ENCODE measurements around the gene HS6ST1. TPM values are rescaled to one million over a fixed set of nuclear protein-coding genes. Genes with fewer than 3 reads are reported as not detected.
A peak's percentile ranks its signal among the peaks of the same experiment; 100 is the strongest.

HS6ST1 gene
- total RNA-seq (10 to 100 TPM; 10.3 to 14.3 (median 13.1) TPM), polyA plus RNA-seq (1 to 10 TPM; 1.6 to 4.3 TPM), total RNA-seq (10.9 reads per million, percentile 37 among the genes with 10 or more reads in this experiment)

- H3K27me3 Mint-ChIP-seq = peaks cover 0 to 19% (median 0%) of the 10 kb centered on the region in 5 donors
- ChIA-PET CTCF (no interaction called here), POLR2A (no interaction called here)
- Histone ChIP-seq H3K27me3 (ENCODE audit: control insufficient read depth in 2 of 2, insufficient read depth in 2 of 2, low read length in 2 of 2) (no peaks in the 10 kb centered on the region), H3K9me3 (ENCODE audit: control insufficient read depth in 2 of 3, low read length in 3 of 3) (no peaks in the 10 kb centered on the region), H3K4me1 (ENCODE audit: control insufficient read depth in 2 of 2, insufficient read depth in 2 of 2, low read length in 2 of 2) (peaks cover 15 to 30% of the 10 kb centered on the region in 2 donors), H3K4me3 (ENCODE audit: low read length) (peak within 1 kb of the TSS; percentile 63), H3K27ac (ENCODE audit: low read depth, low read length) (peak within 1 kb of the TSS; percentile 57), H3K36me3 (ENCODE audit: control insufficient read depth in 2 of 3, insufficient read depth in 3 of 3, low read length in 3 of 3) (peaks cover 0 to 3% (median 0%) of the 10 kb centered on the region in 3 experiments)
- H3K9me3 Mint-ChIP-seq = peaks cover 0 to 1% (median 0%) of the 10 kb centered on the region in 11 donors
- peak; percentile 78 to 98 (median 88) for DNase-seq
- peak; percentile 89 for ATAC-seq
- H3K36me3 Mint-ChIP-seq = peaks cover 0 to 5% (median 0%) of the 10 kb centered on the region in 5 donors
- H3K4me1 Mint-ChIP-seq = peaks cover 30 to 53% (median 41%) of the 10 kb centered on the region in 7 donors
- peak within 1 kb of the TSS; percentile 83 to 92 (median 88) for H3K4me3 Mint-ChIP-seq
- intact Hi-C loops (cut with micrococcal nuclease) = loop anchor here (2.0 to 10.0 kb wide), 5 partner anchors 86 to 617 kb away; partner anchors contain the start of genes SFT2D3 (in 1 of the 2) and UGGT1 (in 1 of the 2)
- H3K27ac Mint-ChIP-seq = peak within 1 kb of the TSS in 3 of 9 donors; percentile 36 to 67 (median 47)
Observed at GRCh38 chr2:128318776-128319464, at the start of gene HS6ST1. TSS of gene HS6ST1 (minus strand) at chr2:128318868. CDS start at chr2:128318563, 305 bp downstream.

GRCh38 chr2:128367601-128368359 is 49.1 kb upstream of the HS6ST1 start:
- H3K36me3 ChIP-seq (ENCODE audit: control insufficient read depth in 2 of 3, insufficient read depth in 3 of 3, low read length in 3 of 3) = no peaks in the 10 kb centered on the region
- ATAC-seq (no peak), DNase-seq (no peak)
- no peak overlapping the region for H3K4me3 ChIP-seq (ENCODE audit: low read length)
- Mint-ChIP-seq H3K4me3 (no peak overlapping the region), H3K36me3 (no peaks in the 10 kb centered on the region), H3K27me3 (no peaks in the 10 kb centered on the region), H3K27ac (no peak overlapping the region), H3K4me1 (peaks cover 0 to 5% (median 0%) of the 10 kb centered on the region in 7 donors), H3K9me3 (no peaks in the 10 kb centered on the region)
- POLR2A ChIA-PET = no interaction called here
- CTCF ChIA-PET = no interaction called here
- peaks cover 0 to 16% of the 10 kb centered on the region in 2 donors for H3K4me1 ChIP-seq (ENCODE audit: control insufficient read depth in 2 of 2, insufficient read depth in 2 of 2, low read length in 2 of 2)
- H3K27me3 ChIP-seq (ENCODE audit: control insufficient read depth in 2 of 2, insufficient read depth in 2 of 2, low read length in 2 of 2) = no peaks in the 10 kb centered on the region
- intact Hi-C loops (cut with micrococcal nuclease) = no loop called here
- no peaks in the 10 kb centered on the region for H3K9me3 ChIP-seq (ENCODE audit: control insufficient read depth in 2 of 3, low read length in 3 of 3)
- no peak overlapping the region for H3K27ac ChIP-seq (ENCODE audit: low read depth, low read length)

GRCh38 chr2:128366713-128367511 is 48.2 kb upstream of the HS6ST1 start:
- Histone ChIP-seq H3K27ac (ENCODE audit: low read depth, low read length) (no peak overlapping the region), H3K9me3 (ENCODE audit: control insufficient read depth in 2 of 3, low read length in 3 of 3) (no peaks in the 10 kb centered on the region), H3K36me3 (ENCODE audit: control insufficient read depth in 2 of 3, insufficient read depth in 3 of 3, low read length in 3 of 3) (no peaks in the 10 kb centered on the region), H3K27me3 (ENCODE audit: control insufficient read depth in 2 of 2, insufficient read depth in 2 of 2, low read length in 2 of 2) (no peaks in the 10 kb centered on the region), H3K4me1 (ENCODE audit: control insufficient read depth in 2 of 2, insufficient read depth in 2 of 2, low read length in 2 of 2) (peaks cover 0 to 7% of the 10 kb centered on the region in 2 donors), H3K4me3 (ENCODE audit: low read length) (no peak overlapping the region)
- no peak overlapping the region for H3K4me3 Mint-ChIP-seq
- ChIA-PET POLR2A (no interaction called here), CTCF (no interaction called here)
- no peak for DNase-seq
- no peaks in the 10 kb centered on the region for H3K36me3 Mint-ChIP-seq
- no peak for ATAC-seq
- H3K27me3 Mint-ChIP-seq = no peaks in the 10 kb centered on the region
- no peak overlapping the region for H3K27ac Mint-ChIP-seq
- no peaks in the 10 kb centered on the region for H3K9me3 Mint-ChIP-seq
- no peaks in the 10 kb centered on the region for H3K4me1 Mint-ChIP-seq
- intact Hi-C loops (cut with micrococcal nuclease) = no loop called here

- Histone ChIP-seq H3K36me3 (ENCODE audit: control insufficient read depth in 2 of 3, insufficient read depth in 3 of 3, low read length in 3 of 3) (no peaks in the 10 kb centered on the region), H3K4me1 (ENCODE audit: control insufficient read depth in 2 of 2, insufficient read depth in 2 of 2, low read length in 2 of 2) (no peaks in the 10 kb centered on the region), H3K9me3 (ENCODE audit: control insufficient read depth in 2 of 3, low read length in 3 of 3) (no peaks in the 10 kb centered on the region), H3K27ac (ENCODE audit: low read depth, low read length) (no peak overlapping the region), H3K4me3 (ENCODE audit: low read length) (no peak overlapping the region), H3K27me3 (ENCODE audit: control insufficient read depth in 2 of 2, insufficient read depth in 2 of 2, low read length in 2 of 2) (no peaks in the 10 kb centered on the region)
- Mint-ChIP-seq H3K27me3 (peaks cover 0 to under 1% (median 0%) of the 10 kb centered on the region in 5 donors), H3K4me3 (no peak overlapping the region), H3K4me1 (no peaks in the 10 kb centered on the region), H3K27ac (no peak overlapping the region), H3K36me3 (no peaks in the 10 kb centered on the region), H3K9me3 (no peaks in the 10 kb centered on the region)
- ATAC-seq (no peak), DNase-seq (no peak)
- intact Hi-C loops (cut with micrococcal nuclease) = no loop called here
- ChIA-PET POLR2A (no interaction called here), CTCF (no interaction called here)
Observed at GRCh38 chr2:128365217-128365905, 46.7 kb upstream of the HS6ST1 start.

- Mint-ChIP-seq H3K4me1 (no peaks in the 10 kb centered on the region), H3K9me3 (no peaks in the 10 kb centered on the region), H3K36me3 (no peaks in the 10 kb centered on the region), H3K4me3 (no peak overlapping the region), H3K27me3 (peaks cover 0 to 9% (median 0%) of the 10 kb centered on the region in 5 donors), H3K27ac (no peak overlapping the region)
- no peaks in the 10 kb centered on the region for H3K9me3 ChIP-seq (ENCODE audit: control insufficient read depth in 2 of 3, low read length in 3 of 3)
- DNase-seq (no peak), ATAC-seq (no peak)
- intact Hi-C loops (cut with micrococcal nuclease) = no loop called here
- no peak overlapping the region for H3K27ac ChIP-seq (ENCODE audit: low read depth, low read length)
- H3K36me3 ChIP-seq (ENCODE audit: control insufficient read depth in 2 of 3, insufficient read depth in 3 of 3, low read length in 3 of 3) = no peaks in the 10 kb centered on the region
- H3K4me1 ChIP-seq (ENCODE audit: control insufficient read depth in 2 of 2, insufficient read depth in 2 of 2, low read length in 2 of 2) = no peaks in the 10 kb centered on the region
- H3K27me3 ChIP-seq (ENCODE audit: control insufficient read depth in 2 of 2, insufficient read depth in 2 of 2, low read length in 2 of 2) = no peaks in the 10 kb centered on the region
- POLR2A ChIA-PET = no interaction called here
- H3K4me3 ChIP-seq (ENCODE audit: low read length) = no peak overlapping the region
- CTCF ChIA-PET = no interaction called here
Observed at GRCh38 chr2:128364441-128364911, 45.8 kb upstream of the HS6ST1 start.

- Mint-ChIP-seq H3K4me3 (no peak overlapping the region), H3K9me3 (no peaks in the 10 kb centered on the region), H3K27ac (no peak overlapping the region), H3K4me1 (no peaks in the 10 kb centered on the region), H3K36me3 (no peaks in the 10 kb centered on the region), H3K27me3 (peaks cover 0 to 9% (median 0%) of the 10 kb centered on the region in 5 donors)
- Histone ChIP-seq H3K4me3 (ENCODE audit: low read length) (no peak overlapping the region), H3K27me3 (ENCODE audit: control insufficient read depth in 2 of 2, insufficient read depth in 2 of 2, low read length in 2 of 2) (no peaks in the 10 kb centered on the region), H3K4me1 (ENCODE audit: control insufficient read depth in 2 of 2, insufficient read depth in 2 of 2, low read length in 2 of 2) (no peaks in the 10 kb centered on the region), H3K27ac (ENCODE audit: low read depth, low read length) (no peak overlapping the region), H3K36me3 (ENCODE audit: control insufficient read depth in 2 of 3, insufficient read depth in 3 of 3, low read length in 3 of 3) (no peaks in the 10 kb centered on the region), H3K9me3 (ENCODE audit: control insufficient read depth in 2 of 3, low read length in 3 of 3) (no peaks in the 10 kb centered on the region)
- ChIA-PET POLR2A (no interaction called here), CTCF (no interaction called here)
- DNase-seq (no peak), ATAC-seq (no peak)
- intact Hi-C loops (cut with micrococcal nuclease) = no loop called here
Observed at GRCh38 chr2:128363934-128364361, 45.3 kb upstream of the HS6ST1 start.
